ENCODE data around the gene CEP57.

- TF ChIP-seq EZH2 (IDR thresholded peaks at IDR 0.05), result no peak
- TF ChIP-seq POLR2AphosphoS5 (IDR thresholded peaks at IDR 0.05; ENCODE audit: borderline replicate concordance, low read depth, low read length), result no peak
Measured at GRCh38 chr11:95831198-95831883, 41.0 kb downstream of the CEP57 start.

Data from SK-N-MC (cell line).